GM19239 (cell line): ENCODE data around the gene HMCN1.

Experiments used
- DNase-seq: peaks from one replicate; pipeline ENCODE4 v3.0.0; 2011; ENCODE audit warnings: low spot score; ENCODE audit not compliant: insufficient read length
- FAIRE-seq: peaks from 2 replicates; lab custom pipeline; 2011; peaks lifted over from hg19 to GRCh38; lab: Jason Lieb, UNC

HMCN1 gene

GRCh38 chr1:185795181-185795580 lies 61.0 kb downstream of the HMCN1 start:
- no peak for FAIRE-seq
- DNase-seq: no peak

- FAIRE-seq (no peak), DNase-seq (no peak)
Observed at GRCh38 chr1:185798505-185798904, 64.3 kb downstream of the HMCN1 start.

- FAIRE-seq (no peak), DNase-seq (no peak)
Observed at GRCh38 chr1:185803241-185803640, 69.0 kb downstream of the HMCN1 start.

- DNase-seq: no peak
- FAIRE-seq: no peak
Observed at GRCh38 chr1:185804206-185804605, 70.0 kb downstream of the HMCN1 start.

- FAIRE-seq (no peak), DNase-seq (no peak)
Observed at GRCh38 chr1:185804608-185805007, 70.4 kb downstream of the HMCN1 start.

- DNase-seq (no peak), FAIRE-seq (no peak)
Observed at GRCh38 chr1:185807275-185807674, 73.1 kb downstream of the HMCN1 start.

- FAIRE-seq (no peak), DNase-seq (no peak)
Observed at GRCh38 chr1:185808631-185809030, 74.4 kb downstream of the HMCN1 start.

- FAIRE-seq (no peak), DNase-seq (no peak)
Observed at GRCh38 chr1:185811073-185811709, 77.0 kb downstream of the HMCN1 start.

- no peak for FAIRE-seq
- DNase-seq: no peak
Observed at GRCh38 chr1:185812934-185813333, 78.7 kb downstream of the HMCN1 start.

- FAIRE-seq (no peak), DNase-seq (no peak)
Observed at GRCh38 chr1:185813401-185813979, 79.3 kb downstream of the HMCN1 start.

- FAIRE-seq: no peak
Observed at GRCh38 chr1:185816460-185816859, 82.3 kb downstream of the HMCN1 start.

GRCh38 chr1:185819798-185820197 lies 85.6 kb downstream of the HMCN1 start:
- no peak for FAIRE-seq
- DNase-seq: no peak

More at GRCh38 chr1:185816460-185816859, 82.3 kb downstream of the HMCN1 start:
- DNase-seq: no peak

GRCh38 chr1:185821612-185822385 lies 87.6 kb downstream of the HMCN1 start:
- FAIRE-seq: no peak

GRCh38 chr1:185823467-185823866 lies 89.3 kb downstream of the HMCN1 start:
- DNase-seq (no peak), FAIRE-seq (no peak)

More at GRCh38 chr1:185821612-185822385, 87.6 kb downstream of the HMCN1 start:
- no peak for DNase-seq

- FAIRE-seq: no peak
- DNase-seq: no peak
Observed at GRCh38 chr1:185824106-185824505, 89.9 kb downstream of the HMCN1 start.

- no peak for FAIRE-seq
- no peak for DNase-seq
Observed at GRCh38 chr1:185825556-185825955, 91.4 kb downstream of the HMCN1 start.

GRCh38 chr1:185834371-185834905 lies 100.2 kb downstream of the HMCN1 start:
- no peak for DNase-seq
- no peak for FAIRE-seq

- DNase-seq: no peak
- no peak for FAIRE-seq
Observed at GRCh38 chr1:185835191-185835590, 101.0 kb downstream of the HMCN1 start.

- no peak for FAIRE-seq
- no peak for DNase-seq
Observed at GRCh38 chr1:185837711-185838110, 103.5 kb downstream of the HMCN1 start.

- DNase-seq: no peak
Observed at GRCh38 chr1:185838111-185838510, 103.9 kb downstream of the HMCN1 start.

GRCh38 chr1:185840880-185841279 lies 106.7 kb downstream of the HMCN1 start:
- DNase-seq: no peak
- no peak for FAIRE-seq

More at GRCh38 chr1:185838111-185838510, 103.9 kb downstream of the HMCN1 start:
- no peak for FAIRE-seq
